Daoy (cell line): ENCODE measurements around the gene RAB30. TPM values are rescaled to one million over a fixed set of nuclear protein-coding genes. Genes with fewer than 3 reads are reported as not detected.
A peak's percentile ranks its signal among the peaks of the same experiment; 100 is the strongest.
"Not testable (repeated sequence)": the region's sequence is repeated elsewhere in the genome, so short reads cannot be mapped to it uniquely, and the experiment has no call there.

Experiments
- DNase-seq: peaks from one replicate; pipeline ENCODE4 v3.0.0-alpha.2; 2015; ENCODE audit warnings: low read depth
- total RNA-seq: library from RNA; depleted of rRNA; stranded (reverse); fragments of >200 nt; shearing (Covaris generic); gene quantifications from 2 replicates; pipeline ENCODE4 v1.2.3, GENCODE V29; 2014

The RAB30 gene
- total RNA-seq, 1 experiment from 2014 or later, result 11.9 TPM

GRCh38 chr11:82981852-82982251, 89.8 kb downstream of the RAB30 start:
- DNase-seq, result no peak

GRCh38 chr11:82980947-82981346, 90.8 kb downstream of the RAB30 start:
- DNase-seq, result no peak

- peak; percentile 60 for DNase-seq
Measured at GRCh38 chr11:82980292-82980691, 91.4 kb downstream of the RAB30 start.

DNA sequence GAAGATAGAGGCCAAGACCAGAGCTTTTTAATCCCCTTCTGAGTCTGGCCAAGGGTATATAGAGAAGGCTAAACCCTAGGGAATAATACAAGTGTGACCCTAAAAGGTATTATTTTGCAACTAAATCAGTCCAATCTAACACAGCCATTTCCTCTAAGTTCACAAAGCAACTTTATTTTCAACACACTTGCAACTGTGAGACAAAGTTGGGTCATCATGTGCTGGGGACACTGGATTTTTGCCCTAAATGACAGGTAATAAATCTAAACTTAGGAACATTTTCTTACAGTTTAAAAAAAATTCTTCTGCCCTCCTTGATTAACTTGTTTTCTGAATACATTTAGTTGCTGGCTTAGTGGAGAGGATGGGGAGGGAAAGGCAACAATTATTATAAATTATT, 91.9 kb downstream of the RAB30 start:
- no peak for DNase-seq

GRCh38 chr11:82978422-82979099, 93.1 kb downstream of the RAB30 start:
- peak; percentile 58 for DNase-seq

- DNase-seq, result no peak
Measured at GRCh38 chr11:82976786-82977185, 94.9 kb downstream of the RAB30 start.

- no peak for DNase-seq
Measured at GRCh38 chr11:82975882-82976281, 95.8 kb downstream of the RAB30 start.

DNA sequence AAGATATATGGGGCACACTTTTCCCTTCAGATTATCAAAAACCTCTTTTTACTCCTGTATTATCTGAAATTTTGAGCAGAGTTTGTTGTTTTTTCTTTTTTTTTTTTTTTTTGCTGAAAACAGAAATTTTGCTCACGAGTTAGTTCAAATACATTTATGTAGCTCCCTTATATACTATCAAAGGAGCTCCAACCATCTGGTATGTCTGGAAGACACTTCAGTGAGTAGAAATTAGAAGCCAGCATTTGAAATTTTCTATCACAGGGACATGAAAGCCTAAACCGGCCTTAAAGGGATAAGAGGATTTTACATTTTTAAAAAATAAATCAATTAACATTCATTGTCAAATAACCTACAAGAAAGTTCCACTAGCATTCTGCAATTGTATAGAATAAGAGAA, 96.8 kb downstream of the RAB30 start:
- no peak for DNase-seq

- DNase-seq, result no peak
Measured at GRCh38 chr11:82974135-82974534, 97.6 kb downstream of the RAB30 start.

DNA sequence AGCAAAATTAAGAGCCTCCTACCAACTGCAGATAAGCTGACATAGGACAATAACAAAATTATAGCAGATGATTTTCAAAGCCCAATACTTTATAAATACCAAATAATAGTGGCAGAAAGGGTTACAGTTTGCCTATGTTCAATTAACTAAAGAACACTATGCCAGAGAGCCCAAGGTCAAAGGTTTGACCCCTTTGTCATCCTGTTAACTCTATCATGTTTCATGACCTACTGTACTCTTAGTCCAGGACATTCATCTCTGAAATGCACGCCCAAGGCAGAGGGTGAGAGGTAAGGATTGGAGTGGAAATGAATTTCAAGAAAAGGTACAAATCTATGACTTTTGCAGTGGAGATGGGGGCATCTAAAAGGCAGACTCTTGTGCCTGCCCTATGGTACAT, 99.6 kb downstream of the RAB30 start:
- DNase-seq, result no peak

DNA sequence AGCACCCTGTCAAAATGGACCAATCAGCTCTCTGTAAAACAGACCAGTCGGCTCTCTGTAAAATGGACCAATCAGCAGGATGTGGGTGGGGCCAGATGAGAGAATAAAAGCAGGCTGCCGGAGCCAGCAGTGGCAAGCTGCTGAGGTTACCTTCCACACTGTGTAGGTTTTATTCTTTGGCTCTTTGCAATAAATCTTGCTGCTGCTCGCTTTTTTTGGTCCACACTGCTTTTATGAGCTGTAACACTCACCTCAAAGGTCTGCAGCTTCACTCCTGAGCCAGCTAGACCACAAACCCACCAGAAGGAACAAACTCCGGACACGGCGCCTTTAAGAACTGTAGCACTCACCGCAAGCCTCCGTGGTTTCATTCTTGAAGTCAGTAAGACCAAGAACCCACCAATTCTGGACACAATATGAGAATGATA, 100.2 kb downstream of the RAB30 start:
- DNase-seq, result not testable (repeated sequence)

- DNase-seq, result not testable (repeated sequence)
Measured at GRCh38 chr11:82970507-82971083, 101.1 kb downstream of the RAB30 start.

DNA sequence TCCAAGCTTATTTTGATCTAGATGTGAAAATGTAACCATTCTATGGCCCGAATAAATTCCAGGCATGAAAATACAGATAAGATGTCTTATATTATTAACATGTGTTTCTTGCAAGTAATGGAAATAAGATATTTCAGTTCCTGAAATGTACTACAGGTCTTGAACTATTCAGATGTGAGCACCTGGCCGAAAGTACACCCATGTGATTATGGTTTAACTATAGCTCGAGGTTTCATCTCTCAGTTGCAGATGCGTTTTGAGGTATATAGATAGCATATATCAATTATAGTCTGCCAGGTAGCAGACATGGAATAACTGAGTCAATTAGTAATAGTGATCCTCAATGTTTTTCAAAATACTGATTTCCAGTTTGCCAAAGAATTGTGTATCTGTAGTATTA, 101.9 kb downstream of the RAB30 start:
- no peak for DNase-seq

DNA sequence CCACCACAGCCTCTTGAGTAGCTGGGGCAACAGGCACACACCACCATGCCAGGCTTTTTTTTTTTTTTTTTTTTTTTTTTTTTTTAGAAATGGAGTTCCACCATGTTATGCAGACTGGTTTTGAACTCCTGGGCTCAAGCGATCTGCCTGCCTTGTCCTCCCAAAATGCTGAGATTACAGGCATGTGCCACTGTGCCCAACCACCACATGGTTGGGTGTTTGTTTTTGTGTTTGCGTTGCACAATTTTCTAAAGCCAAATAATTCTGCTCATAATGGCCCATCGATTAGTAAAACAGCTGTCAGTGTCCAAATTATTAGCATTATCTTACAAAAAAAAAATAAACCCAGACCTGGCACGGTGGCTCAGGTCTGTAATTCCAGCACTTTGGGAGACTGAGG, 104.3 kb downstream of the RAB30 start:
- DNase-seq, result no peak

- DNase-seq, result not testable (repeated sequence)
Measured at GRCh38 chr11:82962021-82962420, 109.7 kb downstream of the RAB30 start.

GRCh38 chr11:82960779-82961143, 110.9 kb downstream of the RAB30 start:
- no peak for DNase-seq

DNA sequence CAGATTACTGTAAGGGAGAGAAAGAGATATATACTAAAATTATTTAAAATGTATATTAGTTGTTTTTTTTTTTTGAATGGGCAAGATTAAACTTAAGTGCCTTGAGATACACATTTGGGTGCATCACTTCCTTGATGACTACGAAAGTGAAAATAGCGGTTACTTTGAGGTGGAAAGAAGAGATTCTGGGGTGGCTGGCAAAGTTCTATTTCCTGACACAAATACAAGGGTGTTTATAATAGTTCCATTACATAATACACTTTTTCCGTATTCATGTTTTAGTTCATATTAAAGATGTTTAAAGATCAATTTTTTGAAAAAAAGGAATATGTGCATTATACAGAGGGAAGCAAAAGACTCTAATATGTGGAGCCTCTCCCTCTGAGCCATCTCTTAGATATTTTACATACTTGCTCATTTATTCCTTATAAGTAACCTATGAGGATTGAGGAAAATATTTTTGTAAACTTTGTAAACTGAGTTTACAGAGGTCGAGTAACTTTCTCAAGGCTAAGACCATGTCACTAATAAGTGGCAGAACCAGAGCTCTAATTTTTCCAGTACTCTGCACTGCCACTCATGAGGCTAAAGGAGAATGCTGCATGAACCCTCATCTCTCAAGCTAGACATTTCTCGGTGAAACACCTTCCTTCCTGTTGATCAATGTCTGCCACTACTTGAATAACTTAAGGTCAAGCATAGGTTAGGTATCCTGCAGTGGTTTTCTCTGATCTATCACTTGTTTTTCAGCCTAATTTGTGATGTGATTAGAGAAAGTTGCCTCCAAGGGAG, 111.5 kb downstream of the RAB30 start:
- DNase-seq, result no peak

DNA sequence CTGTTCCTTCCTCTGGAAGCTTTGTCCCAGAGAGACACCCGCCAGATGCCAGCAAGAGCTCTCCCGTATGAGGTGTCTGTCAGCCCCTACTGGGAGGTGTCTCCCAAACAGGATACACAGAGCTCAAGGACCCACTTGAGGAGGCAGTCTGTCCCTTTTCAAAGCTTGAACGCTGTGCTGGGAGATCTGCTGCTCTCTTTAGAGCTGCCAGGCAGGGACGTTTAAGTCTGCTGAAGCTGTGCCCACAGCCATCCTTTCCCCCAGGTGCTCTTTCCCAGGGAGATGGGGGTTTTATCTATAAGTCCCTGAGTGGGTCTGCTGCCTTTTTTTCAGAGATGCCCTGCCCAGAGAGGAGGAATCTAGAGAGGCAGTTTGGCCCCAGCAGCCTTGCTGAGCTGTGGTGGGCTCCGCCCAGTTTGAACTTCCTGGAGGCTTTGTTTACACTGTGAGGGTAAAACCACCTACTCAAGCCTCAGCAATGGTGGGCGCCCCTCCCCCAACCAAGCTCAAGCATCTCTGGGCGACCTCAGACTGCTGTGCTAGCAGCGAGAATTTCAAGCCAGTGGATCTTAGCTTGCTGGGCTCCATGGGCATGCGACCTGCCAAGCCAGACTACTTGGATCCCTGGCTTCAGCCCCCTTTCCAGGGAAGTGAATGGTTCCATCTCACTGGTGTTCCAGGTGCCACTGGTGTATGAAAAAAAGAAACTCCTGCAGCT, 115.8 kb downstream of the RAB30 start:
- DNase-seq, result peak; percentile 45

DNA sequence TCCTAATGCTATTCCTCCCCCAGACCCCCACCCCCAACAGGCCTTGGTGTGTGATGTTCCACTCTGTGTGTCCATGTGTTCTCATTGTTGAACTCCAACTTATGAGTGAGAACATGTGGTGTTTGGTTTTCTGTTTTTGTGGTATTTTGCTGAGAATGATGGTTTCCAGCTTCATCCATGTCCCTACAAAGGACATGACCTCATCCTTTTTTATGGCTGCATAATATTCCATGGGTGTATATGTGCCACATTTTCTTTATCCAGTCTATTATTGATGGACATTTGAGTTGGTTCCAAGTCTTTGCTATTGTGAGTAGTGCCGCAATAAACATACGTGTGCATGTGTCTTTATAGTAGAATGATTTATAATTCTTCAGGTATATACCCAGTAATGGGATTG, 121.2 kb downstream of the RAB30 start:
- DNase-seq, result not testable (repeated sequence)

- no peak for DNase-seq
Measured at GRCh38 chr11:82949352-82949751, 122.3 kb downstream of the RAB30 start.

GRCh38 chr11:82945682-82946081, 126.0 kb downstream of the RAB30 start:
- DNase-seq, result no peak

DNA sequence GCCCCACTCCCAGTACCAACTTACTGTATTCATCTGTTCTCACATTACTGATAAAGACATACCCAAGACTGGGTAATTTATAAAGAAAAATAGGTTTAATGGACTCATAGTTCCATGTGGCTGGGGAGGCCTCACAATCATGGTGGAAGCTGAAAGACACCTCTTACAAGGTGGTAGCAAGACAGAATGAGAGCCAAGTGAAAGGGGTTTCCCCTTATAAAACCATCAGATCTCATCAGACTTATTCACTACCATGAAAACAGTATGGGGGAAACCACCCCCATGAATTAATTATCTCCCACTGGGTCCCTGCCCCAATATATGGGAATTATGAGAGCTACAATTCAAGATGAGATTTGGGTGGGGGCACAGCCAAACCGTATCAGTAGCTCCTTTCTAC, 126.7 kb downstream of the RAB30 start:
- DNase-seq, result not testable (repeated sequence)
